Adrenal gland (tissue), 19 donors: ENCODE results near the gene TSPEAR. TPM values are rescaled to one million over a fixed set of nuclear protein-coding genes. Genes with fewer than 3 reads are reported as not detected.
A peak's percentile ranks its signal among the peaks of the same experiment; 100 is the strongest.

Experiments
- DNase-seq, 7 donors: peaks; one replicate each; pipeline ENCODE4 v3.0.0-alpha.2; 2019 to 2020
- H3K27ac ChIP-seq, 5 donors: fragments of 200-600 bp; sonication (generic) in 4 of 5; 1 replicate in 3 of 5; 2 replicates in 2 of 5; pipeline versions ENCODE4 v1.5.1 to v1.8.0; 2016 to 2020; ENCODE audit warnings: mild to moderate bottlenecking in 1 of 5
- H3K27me3 ChIP-seq: fragments of 200-600 bp; 2 replicates; pipeline ENCODE4 v1.8.0; 2021
- H3K36me3 ChIP-seq, 2 donors: fragments of 200-600 bp; replicated peaks in 1 of 2; 1 replicate in 1 of 2; 2 replicates in 1 of 2; pipeline versions ENCODE4 v1.5.1 to v1.8.0; 2018 to 2022
- H3K4me1 ChIP-seq, 2 donors: fragments of 200-600 bp; replicated peaks in 1 of 2; 1 replicate in 1 of 2; 2 replicates in 1 of 2; pipeline versions ENCODE4 v1.5.1 to v1.8.0; 2018 to 2021
- H3K4me3 ChIP-seq, 4 donors: fragments of 200-600 bp; sonication (generic) in 3 of 4; one replicate each; pipeline ENCODE4 v1.5.1; 2016 to 2018
- H3K9me3 ChIP-seq, 3 donors: fragments of 200-600 bp; sonication (generic) in 1 of 3; replicated peaks in 1 of 3; 1 replicate in 2 of 3; 2 replicates in 1 of 3; pipeline versions ENCODE4 v1.5.1 to v1.8.0; 2016 to 2021
- CTCF ChIP-seq, 6 experiments: fragments of 450-650 bp in 4 of 6; fragments of 200-600 bp in 2 of 6; sonication (generic) in 1 of 6; IDR thresholded peaks; 1 replicate in 5 of 6; 2 replicates in 1 of 6; pipeline versions ENCODE4 v1.5.1 to v1.8.0; 2016 to 2021; ENCODE audit warnings: antibody characterized with exemption in 6 of 6, mild to moderate bottlenecking in 2 of 6, moderate library complexity in 1 of 6
- POLR2A ChIP-seq, 2 donors: fragments of 450-650 bp; IDR thresholded peaks; one replicate each; pipeline ENCODE4 v1.6.1; 2017; ENCODE audit warnings: antibody characterized with exemption in 2 of 2, mild to moderate bottlenecking in 2 of 2, moderate library complexity in 1 of 2
- WGBS, 4 donors: extraction: QIAGEN DNeasy Blood & Tissue Kit in 2 of 4; methylation state at CpG; one replicate each; pipeline versions ENCODE4 v1.1.5 to v1.1.7; 2013 to 2017; 5-methylcytosine and 5-hydroxymethylcytosine counted together
- intact Hi-C, 2 donors: fragments of 100-400 bp; cut with DNase I; formaldehyde crosslinking; loops; one replicate each; pipeline versions ENCODE4 v1.14.1 to v1.15.0; 2022 to 2023
- long read RNA-seq, 10 donors: library from polyadenylated mRNA in 3 of 10; unstranded in 2 of 10; stranded (forward) in 1 of 10; transcript quantifications; one replicate each; pipeline ENCODE4 v2.0.0 and lab custom pipeline, GENCODE V29; 2021 to 2026
- polyA plus RNA-seq, 3 donors: library from polyadenylated mRNA; stranded (reverse); fragments of 200-250 nt in 2 of 3; fragments of 350-450 nt in 1 of 3; fragmentation: Illumina TruSeq in 1 of 3; extraction: RNeasy Lipid Tissue Mini Kit (QIAGEN cat#74804) in 1 of 3; gene quantifications; one replicate each; pipeline ENCODE4 v1.2.3, GENCODE V29; 2013 to 2014
- total RNA-seq, 9 donors: library from RNA; depleted of rRNA in 4 of 9; stranded (reverse); fragments of >200 nt in 4 of 9; fragments of 120-200 nt in 1 of 9; fragmentation: NEBNext Ultra II Directional in 1 of 9; extraction: Animal tissue kit (Norgen Biotek cat#: 25700) in 1 of 9; gene quantifications; one replicate each; pipeline versions ENCODE4 v1.1.0 to v1.2.4, GENCODE V29; 2013 to 2023
- donor health status: healthy with polysubstance abuse.
- donor health status: Bipolar disorder and iron deficiency.
- donor health status: DM: yes; HTN: yes; CAD: no.
- donor health status: DM: no; HTN: no; CAD: no.
- donor health status: DM: no; HTN: no; CAD: no.
- donor health status: DM: yes; HTN: yes; CAD: no.

TSPEAR gene
- total RNA-seq (not detected), polyA plus RNA-seq (not detected)
- long read RNA-seq, donor 1, result 0 reads
- long read RNA-seq, donor 2, result 0 reads
- long read RNA-seq, donor 3, result 0 reads
- long read RNA-seq, donor 4, result 0 reads
- long read RNA-seq, donor 5, result 0 reads
- long read RNA-seq, donor 6, result 0 reads
- long read RNA-seq, donor 7, result 0 reads
- long read RNA-seq, donor 8, result 0 reads
- long read RNA-seq, donor 9, result 0 reads
- long read RNA-seq, donor 10, result 0 reads

- no peak for TF ChIP-seq CTCF (IDR thresholded peaks at IDR 0.05)
- TF ChIP-seq POLR2A (IDR thresholded peaks at IDR 0.05), result no peak
- peaks cover 70% of the 10 kb centered on the region for H3K27me3 ChIP-seq
- H3K36me3 ChIP-seq, result no peaks in the 10 kb centered on the region
- intact Hi-C loops, result no loop called here
- H3K4me1 ChIP-seq, result no peaks in the 10 kb centered on the region
- peak in 2 of 7 donors; percentile 6 to 7 for DNase-seq
- WGBS, 4 donors, result 5 to 13% (median 7%) methylated on average over 22 to 41 of the region's 41 CpGs
- no peak within 1 kb of the TSS for H3K4me3 ChIP-seq
- no peak within 1 kb of the TSS for H3K27ac ChIP-seq
- no peaks in the 10 kb centered on the region for H3K9me3 ChIP-seq
Measured at GRCh38 chr21:44711327-44712202, at the start of gene TSPEAR. TSPEAR (minus strand) TSS chr21:44711572; CDS start chr21:44711514, 58 bp downstream.

- 75 to 89% (median 82%) methylated on average over 8 to 9 of the region's 9 CpGs for WGBS, 4 donors
- H3K4me3 ChIP-seq, result no peak overlapping the region
- intact Hi-C loops, result no loop called here
Measured at GRCh38 chr21:44760376-44760775, 49.0 kb upstream of the TSPEAR start.

GRCh38 chr21:44759628-44760285 lies 48.4 kb upstream of the TSPEAR start:
- 86 to 94% (median 89%) methylated on average over 17 to 22 of the region's 22 CpGs for WGBS, 4 donors
- Histone ChIP-seq H3K27me3 (no peaks in the 10 kb centered on the region), H3K27ac (no peak overlapping the region), H3K9me3 (no peaks in the 10 kb centered on the region), H3K4me1 (no peaks in the 10 kb centered on the region), H3K4me3 (no peak overlapping the region), H3K36me3 (no peaks in the 10 kb centered on the region)
- intact Hi-C loops, result loop anchor here in 1 of 2 donors (10.0 kb wide), 1 partner anchor 205 kb away; the partner anchor contains the start of genes KRTAP10-2 and KRTAP10-3
- no peak for DNase-seq
- TF ChIP-seq POLR2A (IDR thresholded peaks at IDR 0.05), result no peak
- TF ChIP-seq CTCF (IDR thresholded peaks at IDR 0.05), result no peak

More at GRCh38 chr21:44760376-44760775, 49.0 kb upstream of the TSPEAR start:
- Histone ChIP-seq H3K4me1 (no peaks in the 10 kb centered on the region), H3K9me3 (no peaks in the 10 kb centered on the region), H3K27ac (no peak overlapping the region), H3K36me3 (no peaks in the 10 kb centered on the region), H3K27me3 (no peaks in the 10 kb centered on the region)
- TF ChIP-seq CTCF (IDR thresholded peaks at IDR 0.05) (no peak), POLR2A (IDR thresholded peaks at IDR 0.05) (no peak)
- no peak for DNase-seq
